HG03565 (cell line): Measurements from ENCODE around the gene PROCR.
"Not testable (repeated sequence)": the region's sequence is repeated elsewhere in the genome, so short reads cannot be mapped to it uniquely, and the experiment has no call there.

ENCODE experiments used
- ATAC-seq: cut with Tn5 transposase; IDR thresholded peaks from one replicate; pipeline ENCODE4 v1.9.1; 2021; ENCODE audit warnings: mild to moderate bottlenecking, moderate library complexity; ENCODE audit not compliant: unreplicated experiment

Gene PROCR

DNA sequence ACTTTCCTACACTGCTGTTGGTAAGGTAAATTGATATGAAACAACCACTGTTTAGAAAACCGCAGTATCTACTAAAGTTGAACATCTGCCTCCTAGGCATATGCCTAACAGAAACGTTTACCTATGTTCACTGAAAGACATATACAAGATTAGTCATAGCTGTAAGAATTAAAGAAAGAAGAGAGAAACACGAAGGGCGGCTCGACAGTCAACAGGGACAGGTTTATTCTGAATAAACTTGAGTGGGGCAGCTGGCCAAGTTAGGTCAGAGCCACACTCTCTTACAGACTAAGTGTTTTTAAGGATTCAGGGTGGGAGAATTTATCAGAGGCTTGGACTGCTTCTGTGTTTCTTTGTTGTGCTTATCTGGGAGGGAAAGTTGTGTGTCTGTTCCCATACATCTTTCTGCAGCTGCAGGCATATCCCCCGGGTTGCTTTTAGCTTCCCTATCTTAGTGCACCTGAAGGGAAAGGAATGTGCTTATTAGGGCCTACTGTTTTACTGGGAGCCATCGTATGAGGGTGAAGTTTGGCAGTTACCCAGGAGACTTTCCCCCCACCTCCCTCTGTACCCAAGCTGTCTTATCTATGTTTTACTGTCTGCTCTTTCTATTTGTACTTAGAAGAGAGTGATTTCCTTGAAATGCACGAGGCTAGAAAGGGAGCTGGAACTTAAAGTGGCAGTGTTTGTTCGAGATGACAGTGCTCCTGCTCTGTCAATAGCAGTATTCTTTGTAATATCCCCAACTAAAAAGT lies 20.4 kb downstream of the PROCR start:
- ATAC-seq, result no peak

DNA sequence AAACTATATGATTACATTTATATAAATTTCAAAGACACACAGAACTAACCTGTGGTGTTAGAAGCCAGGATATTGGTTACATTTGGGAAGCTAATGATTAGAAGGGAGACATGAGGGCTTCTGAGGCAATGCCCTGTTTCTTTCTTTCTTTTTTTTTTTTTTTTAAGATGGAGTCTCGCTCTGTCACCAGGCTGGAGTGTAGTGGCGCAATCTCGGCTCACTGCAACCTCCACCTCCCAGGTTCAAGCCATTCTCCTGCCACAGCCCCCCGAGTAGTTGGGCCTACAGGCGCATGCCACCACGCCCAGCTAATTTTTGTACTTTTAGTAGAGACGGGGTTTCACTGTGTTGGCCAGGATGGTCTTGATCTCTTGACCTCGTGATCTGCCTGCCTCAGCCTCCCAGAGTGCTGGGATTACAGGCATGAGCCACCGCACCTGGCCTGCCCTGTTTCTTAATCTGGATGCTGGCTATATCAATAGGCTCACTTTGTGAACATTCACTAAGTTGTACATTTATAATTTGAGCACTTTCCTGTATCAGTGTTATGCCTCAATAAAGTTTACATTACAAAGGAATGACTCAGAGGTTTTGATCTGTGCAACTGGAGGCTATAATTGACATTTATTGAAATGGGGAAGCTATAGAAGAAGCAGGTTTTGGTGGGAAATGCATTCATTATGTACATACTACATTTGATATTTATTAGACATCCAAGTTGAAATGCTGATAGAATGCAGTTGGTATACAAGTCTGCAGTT lies 21.3 kb downstream of the PROCR start:
- not testable (repeated sequence) for ATAC-seq

DNA sequence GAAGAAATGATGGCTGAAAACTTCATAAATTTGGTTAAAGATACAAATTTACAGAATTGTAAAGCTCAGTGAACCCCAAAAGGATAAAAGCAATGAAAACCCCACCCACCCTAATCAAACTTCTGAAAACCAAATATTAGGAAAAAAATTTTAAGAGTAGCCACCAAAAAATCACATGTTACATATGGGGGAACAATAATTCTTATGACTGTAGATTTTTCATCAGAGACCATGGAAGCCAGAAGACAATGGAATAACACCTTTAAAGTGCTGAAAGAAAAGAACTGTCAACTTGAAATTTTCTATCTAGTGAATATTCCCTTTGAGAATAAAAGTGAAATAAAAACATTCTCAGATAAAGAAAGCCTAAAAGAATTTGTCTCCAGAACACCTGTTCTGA lies 24.4 kb downstream of the PROCR start:
- ATAC-seq, result no peak

DNA sequence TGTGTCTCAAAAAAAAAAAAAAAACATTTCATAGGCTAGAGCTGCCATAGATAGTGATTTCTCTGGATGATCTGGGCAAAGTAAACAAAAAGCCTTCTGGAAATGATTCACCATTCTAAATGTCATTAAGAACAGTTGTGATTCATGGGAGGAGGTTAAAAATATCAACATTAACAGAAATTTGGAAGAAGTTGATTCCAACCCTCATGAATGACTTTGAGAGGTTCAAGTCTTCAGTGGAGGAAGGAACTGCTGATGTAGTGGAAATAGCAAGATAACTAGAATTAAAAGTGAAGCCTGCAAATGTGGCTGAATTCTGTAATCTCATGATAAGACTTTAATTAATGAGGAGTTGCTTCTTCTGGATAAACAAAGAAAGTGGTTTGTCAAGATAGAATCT lies 27.9 kb downstream of the PROCR start:
- ATAC-seq, result no peak

DNA sequence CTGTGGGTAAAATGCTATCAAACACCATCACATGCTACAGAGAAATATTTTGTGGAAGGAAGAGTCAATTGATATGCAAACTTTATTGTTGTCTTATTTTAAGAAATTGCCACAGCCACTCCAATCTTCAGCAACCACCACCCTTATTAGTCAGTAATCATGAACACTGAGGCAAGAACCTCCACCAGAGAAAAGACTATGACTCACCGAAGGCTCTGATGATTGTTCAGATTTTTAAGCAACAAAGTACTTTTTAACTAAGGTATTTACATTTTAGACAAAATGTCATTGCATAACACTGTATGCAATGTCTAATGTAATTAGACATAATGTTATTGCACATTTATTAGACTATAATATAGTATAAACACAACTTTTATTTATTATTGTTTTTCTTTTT lies 28.4 kb downstream of the PROCR start:
- ATAC-seq, result no peak

DNA sequence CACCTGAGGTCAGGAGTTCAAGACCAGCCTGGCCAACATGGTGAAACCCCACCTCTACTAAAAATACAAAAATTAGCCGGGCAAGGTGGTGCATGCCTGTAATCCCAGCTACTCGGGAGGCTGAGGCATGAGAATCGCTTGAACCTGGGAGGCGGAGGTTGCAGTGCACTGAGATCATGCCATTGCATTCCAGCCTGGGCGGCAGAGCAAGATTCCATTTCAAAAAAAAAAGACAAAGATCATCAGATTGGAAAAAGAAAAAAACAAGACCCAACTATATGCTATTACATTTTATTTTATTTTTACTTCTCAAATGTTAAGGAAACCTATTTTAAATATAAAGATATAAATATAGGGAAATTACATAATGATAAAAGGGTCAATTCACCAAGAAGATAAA lies 29.6 kb downstream of the PROCR start:
- ATAC-seq, result not testable (repeated sequence)

DNA sequence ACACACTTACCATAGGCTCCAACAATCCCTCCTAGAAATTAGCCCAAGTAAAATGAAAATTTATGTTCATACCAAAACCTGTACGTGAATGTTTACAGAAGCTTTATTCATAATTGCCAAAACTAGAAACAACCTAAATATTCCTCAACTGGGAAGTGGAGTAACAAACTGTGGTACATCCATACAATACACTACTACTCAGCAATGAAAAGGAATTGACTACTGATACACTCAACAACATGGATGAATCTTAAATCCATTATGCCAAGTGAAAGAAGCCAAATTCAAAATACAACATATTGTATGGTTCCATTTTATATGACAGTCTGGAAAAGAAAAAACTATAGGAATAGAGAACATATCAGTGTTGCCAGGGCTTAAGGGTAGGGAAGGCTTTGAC lies 34.9 kb downstream of the PROCR start:
- no peak for ATAC-seq

DNA sequence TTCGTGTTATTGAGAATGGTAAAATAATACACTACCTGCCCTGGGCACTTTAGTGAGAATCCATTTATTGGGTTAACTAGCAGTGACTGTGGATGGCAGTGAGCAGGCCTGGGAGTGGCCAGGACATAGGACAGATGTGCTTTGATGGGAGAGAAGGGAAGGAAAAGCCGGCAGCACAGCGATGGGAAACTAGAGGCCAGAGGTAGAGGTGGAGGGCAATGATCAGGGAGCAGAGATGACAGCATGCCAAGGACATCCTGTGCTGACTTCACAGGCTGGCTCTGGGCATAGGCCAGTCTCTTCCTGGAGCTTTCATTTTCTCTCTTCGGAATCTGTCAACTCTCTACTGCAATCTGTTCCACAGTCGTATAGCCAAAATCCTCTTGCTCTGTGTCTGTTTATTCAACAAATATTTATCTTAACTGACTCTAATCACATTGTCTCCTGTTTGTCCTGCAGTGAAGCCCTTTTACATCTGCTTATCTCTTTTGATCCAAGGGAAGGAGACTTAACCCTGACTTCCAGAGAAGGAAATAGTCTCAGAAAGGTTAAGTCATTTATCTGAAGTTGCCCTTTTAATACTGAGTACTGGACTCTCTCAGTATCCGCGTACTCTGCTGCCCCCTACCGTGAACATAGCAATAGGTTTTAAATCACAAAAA lies 36.2 kb downstream of the PROCR start:
- no peak for ATAC-seq

DNA sequence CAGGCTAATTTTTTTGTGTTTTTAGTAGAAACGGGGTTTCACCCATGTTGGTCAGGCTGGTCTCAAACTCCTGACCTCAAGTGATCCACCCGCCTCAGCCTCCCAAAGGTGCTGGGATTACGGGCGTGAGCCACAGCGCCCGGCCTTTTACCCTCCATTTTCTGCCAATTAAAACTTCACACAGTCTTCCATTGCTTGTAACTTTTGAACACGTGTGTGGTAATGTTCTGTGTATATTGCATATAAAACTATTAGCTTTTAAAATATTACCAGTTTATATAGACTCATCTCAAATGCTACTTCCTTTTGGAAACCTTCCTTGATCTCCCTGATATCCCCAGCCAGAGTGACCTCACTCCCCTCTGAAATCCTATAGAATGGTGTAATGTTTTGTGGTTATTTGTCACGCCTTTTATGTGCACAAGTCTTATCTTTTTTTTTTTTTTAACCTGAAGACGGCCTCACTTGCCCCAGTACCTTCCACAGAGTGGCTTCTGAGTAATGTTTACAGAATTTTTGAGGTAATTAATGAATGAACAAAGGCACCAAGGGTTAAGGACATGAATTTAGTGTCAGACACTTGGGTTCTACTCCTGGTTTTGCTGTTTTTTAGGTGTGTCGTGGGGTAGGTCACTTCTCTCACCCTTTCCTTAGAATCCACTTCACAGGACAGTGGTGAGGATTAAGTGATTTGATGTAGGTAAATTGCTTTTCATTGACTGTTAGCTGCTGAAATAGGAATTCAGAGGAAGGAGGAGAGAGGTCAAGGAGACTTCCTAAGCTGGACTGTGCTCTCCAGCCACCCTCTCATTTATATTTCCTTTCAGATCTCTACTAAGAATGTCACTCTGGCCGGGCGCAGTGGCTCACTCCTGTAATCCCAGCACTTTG lies 43.4 kb downstream of the PROCR start:
- no peak for ATAC-seq

DNA sequence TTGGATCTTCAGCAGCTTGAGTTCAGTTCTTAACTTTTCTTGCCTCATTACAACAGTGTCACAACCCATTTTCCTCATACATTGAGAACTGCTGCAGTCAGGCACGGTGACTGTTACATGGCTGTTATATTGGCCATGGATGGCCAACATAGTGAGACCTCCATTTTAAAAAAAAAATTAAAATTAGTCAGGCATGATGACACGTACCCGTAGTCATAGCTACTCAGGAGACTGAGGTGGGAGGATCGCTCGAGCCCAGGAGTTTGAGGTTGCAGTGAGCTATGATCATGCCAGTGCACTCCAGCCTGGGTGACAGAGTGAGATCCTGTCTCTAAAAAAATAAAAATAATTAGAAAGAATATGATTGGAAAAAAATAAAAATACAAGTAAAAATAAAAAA lies 44.7 kb downstream of the PROCR start:
- ATAC-seq, result no peak

DNA sequence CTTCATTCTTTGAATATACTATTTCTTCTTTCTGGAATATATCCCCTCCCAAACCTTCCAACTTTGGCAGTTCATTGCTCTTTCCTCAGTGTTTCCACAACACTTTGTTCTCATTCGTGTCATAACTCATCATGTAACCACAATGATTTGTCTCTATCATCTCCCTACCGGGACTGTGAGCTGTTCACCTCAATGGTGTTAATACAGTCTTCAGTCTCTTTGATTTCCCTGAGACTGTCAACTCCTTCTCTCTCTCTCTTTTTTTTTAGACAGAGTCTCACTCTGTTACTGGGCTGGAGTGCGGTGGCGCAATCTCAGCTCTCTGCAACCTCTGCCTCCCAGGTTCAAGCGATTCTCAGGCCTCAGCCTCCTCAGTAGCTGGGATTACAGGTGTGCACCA lies 52.1 kb downstream of the PROCR start:
- no peak for ATAC-seq

DNA sequence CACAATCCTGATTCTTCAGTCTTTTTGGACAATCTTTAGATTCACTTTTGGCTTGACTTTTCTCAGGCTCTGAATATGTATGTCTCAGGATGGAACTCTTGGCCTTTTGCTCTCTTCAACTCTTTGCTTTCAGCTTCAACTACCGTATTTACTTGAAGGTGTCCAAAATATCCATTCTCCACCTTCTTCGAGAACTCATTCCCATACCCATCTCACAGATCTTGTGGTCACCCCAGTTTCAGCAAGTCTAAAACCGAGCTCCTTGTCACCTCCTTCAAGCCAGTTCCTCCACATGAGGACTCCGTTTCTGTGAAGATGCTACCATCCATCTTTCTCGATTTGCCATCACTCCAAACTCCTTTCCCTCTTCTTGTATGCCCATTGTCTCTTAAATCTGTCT lies 52.7 kb downstream of the PROCR start:
- ATAC-seq, result no peak

DNA sequence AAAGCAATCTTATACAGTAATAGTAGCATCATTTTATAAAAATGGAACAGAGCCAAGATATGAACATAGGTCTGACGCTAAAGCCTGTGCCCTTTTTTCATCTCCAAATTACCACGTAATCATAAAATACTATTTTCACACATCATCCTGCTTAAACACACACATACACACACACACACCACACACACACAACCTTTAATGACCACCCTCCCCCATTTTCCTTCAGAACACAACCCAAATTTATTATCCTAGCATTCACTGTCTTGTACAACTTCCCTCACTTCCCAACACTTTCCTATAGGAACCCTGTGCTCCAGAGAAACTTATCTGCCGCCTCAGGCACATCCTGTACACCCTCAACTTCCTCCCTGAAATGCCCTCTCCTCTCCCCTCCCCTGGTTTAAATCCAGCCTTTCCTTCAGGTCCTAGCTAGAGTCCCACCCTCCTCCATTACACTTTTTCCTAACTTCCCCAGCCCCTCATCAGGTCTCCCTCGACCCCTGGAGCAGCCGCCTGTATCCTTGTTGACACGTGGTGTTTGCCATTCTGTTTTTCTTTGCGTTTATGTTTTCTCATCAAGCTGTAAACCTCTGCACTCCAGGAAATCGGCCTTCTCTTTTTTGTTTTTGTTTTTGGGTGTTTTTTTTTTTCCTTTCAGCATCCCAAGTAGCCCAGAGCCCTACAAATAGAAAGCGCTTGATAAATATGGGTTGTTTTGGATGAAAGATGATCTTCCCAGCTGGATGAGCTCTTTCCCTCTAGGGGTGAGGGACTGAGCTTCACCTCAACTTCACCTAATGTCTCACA lies 53.6 kb downstream of the PROCR start:
- no peak for ATAC-seq

DNA sequence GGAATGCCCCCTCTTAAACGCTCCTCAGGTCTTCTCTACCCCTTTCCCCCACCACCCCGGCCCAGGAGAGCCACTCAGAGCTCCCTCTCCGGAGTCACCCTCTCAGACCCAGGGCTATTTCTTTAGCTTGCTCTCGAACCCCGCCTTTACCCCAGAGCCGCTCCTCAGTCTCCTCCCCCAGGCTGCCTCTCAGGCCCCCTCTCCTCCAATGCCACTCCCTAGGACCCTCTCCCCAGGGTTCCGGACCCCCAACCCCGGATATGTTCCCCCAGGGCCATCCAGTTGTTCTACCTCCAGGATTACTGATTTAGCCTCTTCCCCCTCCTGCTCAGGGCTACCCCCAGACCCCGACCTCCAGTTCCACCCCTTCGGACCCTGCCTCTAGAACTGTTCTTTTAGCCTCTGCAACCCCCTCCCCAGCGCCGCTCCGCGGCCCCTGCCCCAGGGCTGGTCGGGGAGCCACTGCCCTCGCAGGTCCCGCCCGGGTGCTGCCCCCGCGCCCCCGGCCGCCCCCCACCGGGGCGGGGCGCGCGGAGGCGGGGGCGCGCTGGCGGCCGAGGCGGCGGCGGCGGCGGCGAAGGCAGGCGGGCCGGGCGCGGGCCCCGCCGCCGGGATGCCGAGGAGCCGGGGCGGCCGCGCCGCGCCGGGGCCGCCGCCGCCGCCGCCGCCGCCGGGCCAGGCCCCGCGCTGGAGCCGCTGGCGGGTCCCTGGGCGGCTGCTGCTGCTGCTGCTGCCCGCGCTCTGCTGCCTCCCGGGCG lies 54.4 kb downstream of the PROCR start, which contains the start of gene MMP24:
MMP24 (plus strand) TSS at position 565 of the 758 bp plus-strand sequence; CDS start at position 614, 49 bp downstream.
- no peak for ATAC-seq
